ENCODE results near the gene HYAL3.
"Not testable (repeated sequence)": the region's sequence is repeated elsewhere in the genome, so short reads cannot be mapped to it uniquely, and the experiment has no call there.

Gene HYAL3

DNA sequence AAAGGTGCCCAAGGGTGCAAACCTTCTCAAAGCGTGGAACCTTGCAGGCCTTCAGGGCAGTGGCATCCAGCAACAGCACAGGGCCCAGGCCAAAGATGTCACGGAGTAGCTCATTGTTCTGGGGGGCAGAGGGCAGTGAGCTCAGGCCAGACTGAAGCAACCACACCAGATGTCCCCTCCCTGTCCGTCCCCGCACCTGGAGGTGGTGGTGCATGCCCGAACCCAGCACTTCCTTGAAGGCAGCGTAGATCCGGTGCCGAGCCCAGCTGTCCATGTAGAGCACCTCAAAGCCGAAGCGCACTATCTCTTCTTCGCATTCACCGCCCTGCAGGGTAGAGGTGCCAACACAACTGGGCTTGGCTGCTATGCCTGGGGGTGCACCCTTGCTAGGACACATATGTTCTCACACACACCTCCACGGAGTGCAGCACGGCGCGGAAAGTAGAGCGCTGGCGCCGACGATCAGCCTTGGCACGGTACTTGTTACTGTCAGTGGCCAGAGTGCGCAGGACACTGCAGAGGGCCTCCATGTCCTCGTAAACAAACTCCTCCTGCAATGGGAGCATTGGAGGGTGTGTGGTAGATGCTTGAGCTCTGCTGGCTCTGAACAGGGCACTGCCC lies 10.7 kb downstream of the HYAL3 start:
- DNase-seq: no peak

DNA sequence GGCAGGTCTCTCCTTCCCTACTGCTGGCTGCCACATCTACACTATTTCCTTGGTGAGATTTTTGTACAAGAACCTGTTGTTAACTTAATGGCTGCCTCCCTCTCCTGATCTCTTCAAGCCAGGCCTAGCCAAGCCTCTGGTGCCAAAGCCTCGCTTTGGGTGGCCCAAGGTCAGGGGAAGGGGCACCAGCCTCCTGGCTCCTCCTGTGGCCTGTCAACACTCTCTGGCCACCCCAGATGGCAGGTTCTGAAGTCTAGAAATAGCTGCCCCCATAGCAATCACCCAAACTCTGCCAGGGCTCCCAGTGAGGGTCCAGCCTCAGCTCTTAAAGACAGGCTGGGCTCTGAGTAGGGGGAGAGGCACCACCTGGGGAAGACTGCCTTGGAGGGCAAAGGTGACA lies 11.9 kb downstream of the HYAL3 start:
- DNase-seq: no peak

DNA sequence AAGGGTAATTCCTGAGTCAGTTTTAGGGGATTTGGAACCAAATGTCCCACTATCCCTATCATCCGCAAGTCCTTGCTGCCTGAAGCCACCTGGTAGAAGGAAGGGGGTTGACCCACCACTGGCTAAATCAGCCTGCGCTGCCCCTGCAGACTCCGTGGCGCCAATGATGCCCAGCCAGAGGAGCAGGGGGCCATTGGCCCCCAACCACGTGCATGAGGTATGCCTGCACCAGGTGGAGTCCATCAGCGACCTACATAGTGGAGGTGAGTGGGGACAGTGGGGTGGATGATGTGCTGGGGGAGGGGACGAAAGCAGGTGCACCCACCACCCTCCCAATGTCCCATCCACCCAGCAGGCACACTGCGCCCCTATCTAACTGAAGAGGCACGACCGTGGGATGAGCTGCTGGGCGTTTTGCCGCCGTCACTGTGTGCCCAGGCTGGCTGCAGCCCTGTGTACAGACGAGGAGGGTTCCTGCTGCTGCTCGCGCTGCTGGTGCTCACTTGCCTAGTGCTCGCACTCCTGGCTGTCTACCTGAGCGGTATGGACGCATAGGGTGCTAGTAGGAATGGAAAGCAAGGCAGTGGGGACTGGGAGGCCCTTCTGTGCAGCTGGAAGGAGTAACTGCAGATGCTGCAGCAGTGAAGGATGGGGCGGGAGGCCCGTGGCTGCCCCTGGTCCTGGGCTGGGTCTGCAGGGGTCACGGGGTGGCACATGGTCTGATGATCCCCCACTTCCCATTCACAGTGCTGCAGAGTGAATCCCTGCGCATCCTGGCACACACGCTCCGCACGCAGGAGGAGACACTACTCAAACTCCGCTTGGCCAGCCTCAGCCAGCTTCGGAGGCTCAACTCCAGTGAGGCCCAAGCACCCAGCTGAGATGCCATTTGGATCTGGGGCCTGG lies 12.6 kb downstream of the HYAL3 start:
- no peak for DNase-seq

DNA sequence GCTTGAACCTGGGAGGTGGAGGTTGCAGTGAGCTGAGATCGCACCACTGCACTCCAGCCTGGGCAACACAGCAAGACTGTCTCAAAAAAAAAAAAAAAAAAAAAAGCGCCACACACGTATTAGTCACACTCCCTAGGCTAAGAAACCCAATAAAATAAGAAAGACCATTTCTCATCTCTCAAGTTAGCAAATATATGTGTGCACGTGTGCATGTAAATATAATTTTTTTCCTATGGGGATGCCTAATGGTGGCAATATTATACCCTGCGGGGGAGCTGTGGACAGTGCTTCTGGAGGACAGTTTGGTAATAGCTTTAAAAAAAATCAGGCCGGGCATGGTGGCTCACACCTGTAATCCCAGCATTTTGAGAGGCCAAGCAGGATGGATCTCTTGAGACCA lies 15.1 kb downstream of the HYAL3 start:
- not testable (repeated sequence) for DNase-seq

DNA sequence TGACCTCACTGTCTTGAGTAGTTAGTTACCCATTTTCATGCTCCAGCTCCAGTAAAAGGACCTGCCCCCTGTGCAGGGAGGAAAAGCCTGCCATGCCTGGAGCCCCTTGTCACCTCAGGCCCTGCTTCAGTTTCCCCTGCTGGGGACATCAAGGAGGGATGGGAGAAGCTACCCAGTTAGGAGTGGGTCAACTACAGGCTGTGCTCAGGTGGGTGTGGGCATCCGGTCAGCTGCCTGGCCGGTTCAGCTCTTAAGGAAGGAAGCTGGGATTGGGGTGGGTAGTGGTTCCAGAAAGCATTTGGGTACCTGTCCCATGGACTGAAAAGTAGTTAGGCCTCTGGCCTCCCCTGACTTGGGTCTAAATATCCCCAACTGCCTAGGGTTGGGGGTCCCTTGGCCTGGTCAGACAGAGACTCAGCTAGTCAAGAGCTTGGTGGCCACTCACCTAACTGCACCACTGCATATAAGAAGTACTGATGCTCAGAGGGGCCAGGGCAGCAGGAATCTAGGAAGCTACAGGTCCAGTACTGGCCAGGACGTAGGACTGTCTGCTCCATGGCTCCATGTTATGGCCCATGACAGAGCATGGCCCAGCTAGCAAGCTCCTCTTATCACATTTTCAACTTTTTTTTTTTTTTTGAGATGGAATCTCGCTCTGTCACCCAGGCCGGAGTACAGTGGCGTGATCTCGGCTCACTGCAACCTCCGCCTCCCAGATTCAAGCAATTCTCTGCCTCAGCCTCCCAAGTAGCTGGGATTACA lies 19.8 kb downstream of the HYAL3 start:
- DNase-seq: no peak

DNA sequence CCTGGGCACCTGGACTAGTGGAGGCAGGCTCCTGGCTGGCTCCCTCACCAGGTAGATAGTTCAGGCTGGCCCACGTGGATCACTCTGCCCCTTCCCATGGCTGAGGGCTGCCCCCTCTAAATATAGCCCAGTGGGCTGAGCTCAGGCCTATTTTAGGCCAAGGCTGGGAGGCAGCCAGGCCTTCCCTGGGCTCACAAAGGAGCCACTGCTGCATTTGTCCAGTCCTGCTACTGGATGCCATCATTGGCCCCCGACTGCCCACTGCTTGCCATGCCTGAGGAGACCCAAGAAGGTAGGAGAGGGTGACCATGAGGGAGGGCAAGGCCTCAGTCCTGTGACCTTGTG lies 20.4 kb downstream of the HYAL3 start, which contains the start of gene LSMEM2:
LSMEM2 (plus strand) TSS at position 208 of the 345 bp plus-strand sequence; CDS start at position 235, 27 bp downstream.
- no peak for DNase-seq

DNA sequence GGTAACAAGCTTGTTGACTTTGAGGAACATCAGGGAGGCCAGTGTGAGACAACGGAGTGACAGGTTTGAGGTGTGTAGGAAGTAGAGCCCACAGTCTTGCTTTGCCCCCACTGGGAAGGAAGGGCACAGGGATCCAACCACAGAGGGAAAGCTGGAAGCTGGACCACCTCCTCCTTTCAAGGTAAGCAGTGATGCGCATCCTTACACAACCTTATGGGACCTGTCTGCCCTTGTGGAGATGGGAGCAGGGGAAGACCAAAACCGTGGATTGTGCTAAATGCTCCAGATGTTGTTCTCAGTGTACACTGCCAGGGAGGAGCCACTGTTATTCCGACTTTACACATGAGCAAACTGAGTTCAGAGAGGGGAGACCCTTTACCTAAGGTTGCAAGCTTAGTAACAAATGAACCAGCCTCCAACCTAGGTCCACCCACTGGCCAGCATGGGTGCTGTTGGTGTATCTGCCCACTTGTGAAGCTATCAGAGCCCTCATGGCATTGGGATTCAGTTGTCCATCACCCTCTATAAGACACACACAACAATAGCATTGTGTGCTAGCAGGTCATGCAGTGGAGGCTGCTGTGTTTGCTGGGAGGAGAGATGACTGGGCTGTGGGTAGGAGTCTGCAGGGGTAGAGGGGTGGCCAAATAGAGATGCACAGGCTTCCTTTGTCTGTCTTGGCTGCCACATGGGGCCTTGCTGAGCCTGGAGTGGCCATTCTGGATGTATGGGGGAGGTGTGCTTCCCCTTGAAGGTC lies 20.9 kb downstream of the HYAL3 start:
- DNase-seq: no peak

DNA sequence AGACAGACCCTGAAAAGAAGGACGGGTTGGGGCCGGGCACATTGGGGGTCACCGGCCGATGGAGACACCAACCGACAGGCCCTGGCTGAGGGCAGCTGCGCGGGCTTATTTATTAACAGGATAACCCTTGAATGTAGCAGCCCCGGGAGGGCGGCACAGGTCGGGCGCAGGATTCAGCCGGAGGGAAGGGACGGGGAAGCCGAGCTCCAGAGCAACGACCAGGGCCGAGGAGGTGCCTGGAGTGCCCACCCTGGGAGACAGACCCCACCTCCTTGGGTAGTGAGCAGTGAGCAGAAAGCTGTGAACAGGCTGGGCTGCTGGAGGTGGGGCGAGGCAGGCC lies 22.5 kb downstream of the HYAL3 start:
- no peak for DNase-seq

DNA sequence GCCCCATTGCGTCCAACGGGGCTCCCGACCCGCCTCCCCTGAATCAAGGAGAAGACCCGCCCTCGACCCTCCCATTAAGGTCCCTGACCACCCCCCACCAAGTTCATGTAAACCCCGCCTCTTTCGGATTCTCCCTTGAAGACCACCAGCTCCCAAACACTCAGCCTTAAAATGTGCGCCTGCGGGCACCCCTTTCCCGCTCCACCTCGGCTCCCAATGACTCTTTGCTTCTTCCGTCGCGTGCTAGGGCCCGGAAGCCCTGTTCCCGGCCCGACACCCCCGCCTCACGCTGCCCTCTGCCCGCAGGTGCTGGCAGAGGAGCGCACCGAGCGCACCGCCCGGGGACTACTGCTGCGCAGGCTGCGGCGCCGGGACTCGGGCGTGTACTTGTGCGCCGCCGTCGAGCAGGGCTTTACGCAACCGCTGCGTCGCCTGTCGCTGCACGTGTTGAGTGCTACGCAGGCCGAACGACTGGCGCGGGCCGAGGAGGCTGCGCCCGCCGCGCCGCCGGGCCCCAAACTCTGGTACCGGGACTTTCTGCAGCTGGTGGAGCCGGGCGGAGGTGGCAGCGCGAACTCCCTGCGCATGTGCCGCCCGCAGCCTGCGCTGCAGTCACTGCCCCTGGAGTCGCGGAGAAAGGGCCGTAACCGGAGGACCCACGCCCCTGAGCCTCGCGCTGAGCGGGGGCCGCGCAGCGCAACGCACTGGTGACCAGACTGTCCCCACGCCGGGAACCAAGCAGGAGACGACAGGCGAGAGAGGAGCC lies 23.0 kb downstream of the HYAL3 start:
- DNase-seq: peak; percentile 16

DNA sequence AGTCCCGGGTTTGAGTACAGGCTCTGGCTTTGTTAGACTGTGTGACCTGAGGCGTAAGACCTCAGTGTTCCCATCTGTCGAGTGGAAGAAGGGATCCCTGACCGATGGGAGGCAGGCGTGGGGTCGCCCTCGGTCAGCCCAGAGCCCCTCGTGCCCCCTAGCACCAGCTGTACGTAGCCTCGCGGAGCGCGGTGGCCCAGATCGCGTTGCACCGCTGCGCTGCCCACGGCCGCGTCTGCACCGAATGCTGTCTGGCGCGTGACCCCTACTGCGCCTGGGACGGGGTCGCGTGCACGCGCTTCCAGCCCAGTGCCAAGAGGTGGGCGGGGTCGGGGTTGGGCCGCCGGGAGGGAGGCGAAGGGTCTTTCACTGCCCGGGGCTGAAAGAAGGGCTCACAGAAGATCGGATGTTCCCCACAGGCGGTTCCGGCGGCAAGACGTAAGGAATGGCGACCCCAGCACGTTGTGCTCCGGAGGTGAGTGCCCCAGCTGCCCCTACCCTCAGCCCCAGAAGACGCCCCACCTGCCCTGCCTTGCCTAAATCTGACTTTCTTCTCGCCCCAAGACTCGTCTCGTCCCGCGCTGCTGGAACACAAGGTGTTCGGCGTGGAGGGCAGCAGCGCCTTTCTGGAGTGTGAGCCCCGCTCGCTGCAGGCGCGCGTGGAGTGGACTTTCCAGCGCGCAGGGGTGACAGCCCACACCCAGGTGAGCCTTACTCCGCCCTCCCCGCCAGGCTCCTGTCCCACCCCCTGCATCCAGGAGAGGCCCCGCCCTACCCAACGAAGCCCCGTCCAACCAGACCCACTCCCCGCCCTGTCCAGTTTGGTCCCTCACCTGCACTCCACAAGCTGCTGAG lies 23.8 kb downstream of the HYAL3 start:
- DNase-seq: no peak

DNA sequence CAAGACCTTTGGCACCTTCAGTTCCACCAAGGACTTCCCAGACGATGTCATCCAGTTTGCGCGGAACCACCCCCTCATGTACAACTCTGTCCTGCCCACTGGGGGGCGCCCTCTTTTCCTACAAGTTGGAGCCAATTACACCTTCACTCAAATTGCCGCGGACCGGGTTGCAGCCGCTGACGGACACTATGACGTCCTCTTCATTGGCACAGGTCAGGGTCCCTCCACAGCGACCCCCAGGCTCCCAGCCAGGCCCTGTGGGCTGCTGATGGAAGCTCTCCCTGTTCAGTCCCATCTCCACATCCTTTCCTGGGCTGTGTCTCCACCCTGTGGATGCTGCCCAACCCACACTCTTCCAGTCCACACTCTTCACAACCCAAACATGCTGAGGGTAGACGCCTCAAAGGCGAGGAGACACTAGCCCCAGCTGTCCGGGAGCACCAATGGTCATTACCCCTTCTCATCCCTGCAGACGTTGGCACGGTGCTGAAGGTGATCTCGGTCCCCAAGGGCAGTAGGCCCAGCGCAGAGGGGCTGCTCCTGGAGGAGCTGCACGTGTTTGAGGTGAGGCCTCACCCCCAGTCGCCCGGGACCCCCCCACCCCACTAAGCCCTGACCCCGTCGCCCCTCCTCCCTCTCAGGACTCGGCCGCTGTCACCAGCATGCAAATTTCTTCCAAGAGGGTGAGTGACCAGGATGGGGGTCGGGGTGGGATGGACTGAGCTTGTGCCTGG lies 24.7 kb downstream of the HYAL3 start:
- DNase-seq: peak; percentile 45

DNA sequence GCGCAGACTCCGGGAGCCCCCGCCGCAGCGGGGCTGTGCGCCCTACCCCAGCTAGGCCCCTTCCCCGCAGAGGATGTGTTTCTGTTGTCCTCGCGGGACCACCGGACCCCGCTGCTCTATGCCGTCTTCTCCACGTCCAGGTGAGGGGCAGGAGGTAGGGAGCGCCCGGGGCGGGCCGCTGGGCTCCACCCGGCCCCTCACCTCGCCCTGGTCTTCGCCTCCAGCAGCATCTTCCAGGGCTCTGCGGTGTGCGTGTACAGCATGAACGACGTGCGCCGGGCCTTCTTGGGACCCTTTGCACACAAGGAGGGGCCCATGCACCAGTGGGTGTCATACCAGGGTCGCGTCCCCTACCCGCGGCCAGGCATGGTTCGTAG lies 25.5 kb downstream of the HYAL3 start:
- DNase-seq: no peak

DNA sequence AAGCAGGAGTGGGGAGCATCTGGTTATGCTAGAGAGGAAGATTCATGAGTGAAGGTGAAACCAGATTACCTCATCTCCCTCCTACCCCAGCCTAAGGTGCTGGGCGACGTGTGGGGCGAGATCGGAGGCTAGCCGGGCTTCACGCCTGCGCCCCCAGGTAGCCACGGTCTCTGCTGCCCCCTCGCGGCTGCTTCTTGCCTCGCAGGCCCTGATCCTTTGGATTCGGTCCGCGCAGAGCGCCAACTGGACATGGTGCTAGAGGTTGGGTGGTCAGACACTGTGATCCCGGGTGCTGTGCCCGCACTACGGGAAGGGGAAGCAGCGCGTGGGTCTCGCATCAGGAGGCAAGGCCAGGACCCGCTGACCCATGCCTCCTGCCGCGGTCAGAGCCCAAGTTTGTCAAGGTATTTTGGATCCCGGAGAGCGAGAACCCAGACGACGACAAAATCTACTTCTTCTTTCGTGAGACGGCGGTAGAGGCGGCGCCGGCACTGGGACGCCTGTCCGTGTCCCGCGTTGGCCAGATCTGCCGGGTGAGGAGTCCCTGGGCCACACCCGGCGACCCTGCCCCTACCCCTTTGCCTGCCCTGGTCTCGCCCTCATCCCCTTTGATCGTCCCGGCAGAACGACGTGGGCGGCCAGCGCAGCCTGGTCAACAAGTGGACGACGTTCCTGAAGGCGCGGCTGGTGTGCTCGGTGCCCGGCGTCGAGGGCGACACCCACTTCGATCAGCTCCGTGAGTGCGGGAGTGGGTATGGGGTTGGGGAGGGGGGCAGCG lies 26.1 kb downstream of the HYAL3 start:
- peak; percentile 76 for DNase-seq

DNA sequence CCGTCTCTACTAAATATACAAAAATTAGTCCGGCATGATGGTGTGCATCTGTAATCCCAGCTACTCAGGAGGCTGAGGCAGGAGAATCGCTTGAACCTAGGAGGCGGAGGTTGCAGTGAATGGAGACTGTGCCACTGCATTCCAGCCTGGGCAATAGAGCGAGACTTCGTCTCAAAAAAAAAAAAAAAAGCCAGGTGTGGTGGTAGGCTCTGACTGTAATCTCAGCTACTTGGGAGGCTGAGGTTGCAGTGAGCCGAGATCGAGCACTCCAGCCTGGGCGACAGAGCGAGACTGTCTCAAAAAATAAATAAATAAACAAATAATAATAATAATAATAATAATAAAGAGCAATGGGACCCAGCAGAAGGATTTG lies 26.7 kb downstream of the HYAL3 start:
- not testable (repeated sequence) for DNase-seq

DNA sequence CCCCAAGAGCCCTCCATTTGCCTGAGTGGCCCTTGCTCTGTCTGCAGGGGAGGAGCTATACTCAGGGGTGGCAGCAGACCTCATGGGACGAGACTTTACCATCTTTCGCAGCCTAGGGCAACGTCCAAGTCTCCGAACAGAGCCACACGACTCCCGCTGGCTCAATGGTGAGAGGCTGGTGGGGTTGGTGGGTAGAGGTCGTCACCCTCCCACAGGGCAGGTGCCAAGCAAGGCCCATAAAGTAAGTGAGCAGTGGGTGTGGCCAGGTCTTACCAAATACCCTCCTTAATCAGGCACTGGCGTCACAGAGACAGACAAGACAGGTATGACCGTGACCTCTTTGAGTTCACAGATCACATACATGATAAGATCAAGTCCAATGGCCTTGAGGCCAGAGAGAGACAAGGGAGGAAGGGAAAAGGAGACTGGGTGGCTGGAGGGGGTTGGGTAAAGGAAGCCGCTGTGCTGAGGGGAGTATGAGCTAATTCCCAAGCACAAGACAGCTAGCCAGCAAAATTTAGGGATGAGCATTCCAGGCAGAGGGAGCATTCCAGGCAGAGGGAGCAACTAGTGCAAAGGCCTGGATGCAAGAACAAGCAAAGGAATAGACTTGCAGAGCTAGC lies 27.8 kb downstream of the HYAL3 start:
- no peak for DNase-seq

DNA sequence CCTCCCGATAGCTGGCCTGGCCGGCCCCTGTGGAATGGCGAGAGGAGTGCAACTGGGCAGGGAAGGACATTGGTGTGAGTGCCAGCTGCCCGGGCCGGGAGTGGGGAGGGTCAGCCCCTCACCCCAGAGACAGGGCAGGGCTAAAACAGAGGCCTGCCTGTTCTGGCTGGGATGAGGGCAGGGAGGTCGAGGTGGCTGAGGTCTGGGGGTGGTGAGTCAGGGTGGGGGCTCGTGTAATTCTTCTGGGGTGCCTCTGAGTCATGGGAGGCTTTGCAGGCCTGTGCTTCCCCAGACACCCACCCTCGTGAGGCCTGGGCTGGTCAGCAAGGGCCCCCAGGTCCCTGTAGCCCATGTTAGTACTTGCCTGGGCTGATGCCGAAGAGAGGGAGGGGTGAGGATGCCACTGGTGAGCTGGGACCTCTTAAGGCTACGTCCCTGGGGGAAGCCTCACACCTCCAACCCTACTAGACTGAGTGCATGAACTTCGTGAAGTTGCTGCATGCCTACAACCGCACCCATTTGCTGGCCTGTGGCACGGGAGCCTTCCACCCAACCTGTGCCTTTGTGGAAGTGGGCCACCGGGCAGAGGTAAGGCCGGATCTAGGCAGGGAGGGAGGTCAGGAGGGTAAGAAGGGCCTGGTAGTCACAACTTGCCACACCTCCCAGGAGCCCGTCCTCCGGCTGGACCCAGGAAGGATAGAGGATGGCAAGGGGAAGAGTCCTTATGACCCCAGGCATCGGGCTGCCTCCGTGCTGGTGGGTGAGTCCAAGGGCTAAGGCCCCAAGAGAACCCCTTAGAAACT lies 28.6 kb downstream of the HYAL3 start:
- no peak for DNase-seq

DNA sequence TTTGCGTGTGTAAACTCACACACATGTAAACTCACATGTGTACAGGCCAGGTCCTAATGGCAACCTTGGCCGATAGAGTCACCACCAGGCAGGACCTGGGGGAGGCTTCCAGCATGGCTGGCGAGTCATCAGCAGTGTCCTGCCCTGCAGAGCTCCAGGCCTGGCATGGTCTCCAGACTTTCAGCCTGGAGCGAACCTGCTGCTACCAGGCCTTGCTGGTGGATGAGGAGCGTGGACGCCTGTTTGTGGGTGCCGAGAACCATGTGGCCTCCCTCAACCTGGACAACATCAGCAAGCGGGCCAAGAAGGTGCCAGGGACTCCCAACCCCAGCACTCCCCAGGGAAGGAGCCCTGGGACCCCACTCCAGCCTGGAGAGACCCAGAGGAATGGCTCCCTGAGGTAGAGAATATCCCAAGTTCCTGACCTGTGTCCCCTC lies 29.2 kb downstream of the HYAL3 start:
- DNase-seq: no peak

DNA sequence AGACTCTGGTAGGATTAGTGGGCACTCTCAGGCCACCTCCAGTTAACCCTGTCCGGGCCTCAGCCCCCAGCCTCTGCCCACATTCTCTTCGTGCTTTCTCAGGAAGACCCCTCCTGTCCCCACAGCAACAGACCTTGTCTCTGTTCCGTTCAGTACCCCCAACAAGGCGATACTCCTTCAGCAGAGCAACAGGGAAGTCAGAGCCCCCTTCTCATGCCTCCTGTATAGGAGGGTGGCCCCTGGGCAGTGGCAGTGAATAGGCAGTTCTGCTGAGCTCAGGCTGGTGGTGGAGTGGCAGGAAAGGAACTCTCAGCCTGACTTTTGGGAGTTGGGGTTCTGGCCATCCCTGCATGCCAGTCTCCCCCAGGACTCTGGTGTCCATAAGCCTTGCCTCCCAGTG lies 29.7 kb downstream of the HYAL3 start:
- DNase-seq: no peak

Data from inflammatory macrophage treated with lipopolysaccharide for 4 hours (primary cell).